HG03575 (cell line): ENCODE measurements around the gene BACE2.
"Not testable (repeated sequence)": the region's sequence is repeated elsewhere in the genome, so short reads cannot be mapped to it uniquely, and the experiment has no call there.

Experiments used
- ATAC-seq: cut with Tn5 transposase; IDR thresholded peaks from one replicate; pipeline ENCODE4 v1.9.1; 2021; ENCODE audit not compliant: unreplicated experiment, insufficient number of reproducible peaks, low FRiP score; ENCODE audit errors: extremely low read depth

BACE2 gene

DNA sequence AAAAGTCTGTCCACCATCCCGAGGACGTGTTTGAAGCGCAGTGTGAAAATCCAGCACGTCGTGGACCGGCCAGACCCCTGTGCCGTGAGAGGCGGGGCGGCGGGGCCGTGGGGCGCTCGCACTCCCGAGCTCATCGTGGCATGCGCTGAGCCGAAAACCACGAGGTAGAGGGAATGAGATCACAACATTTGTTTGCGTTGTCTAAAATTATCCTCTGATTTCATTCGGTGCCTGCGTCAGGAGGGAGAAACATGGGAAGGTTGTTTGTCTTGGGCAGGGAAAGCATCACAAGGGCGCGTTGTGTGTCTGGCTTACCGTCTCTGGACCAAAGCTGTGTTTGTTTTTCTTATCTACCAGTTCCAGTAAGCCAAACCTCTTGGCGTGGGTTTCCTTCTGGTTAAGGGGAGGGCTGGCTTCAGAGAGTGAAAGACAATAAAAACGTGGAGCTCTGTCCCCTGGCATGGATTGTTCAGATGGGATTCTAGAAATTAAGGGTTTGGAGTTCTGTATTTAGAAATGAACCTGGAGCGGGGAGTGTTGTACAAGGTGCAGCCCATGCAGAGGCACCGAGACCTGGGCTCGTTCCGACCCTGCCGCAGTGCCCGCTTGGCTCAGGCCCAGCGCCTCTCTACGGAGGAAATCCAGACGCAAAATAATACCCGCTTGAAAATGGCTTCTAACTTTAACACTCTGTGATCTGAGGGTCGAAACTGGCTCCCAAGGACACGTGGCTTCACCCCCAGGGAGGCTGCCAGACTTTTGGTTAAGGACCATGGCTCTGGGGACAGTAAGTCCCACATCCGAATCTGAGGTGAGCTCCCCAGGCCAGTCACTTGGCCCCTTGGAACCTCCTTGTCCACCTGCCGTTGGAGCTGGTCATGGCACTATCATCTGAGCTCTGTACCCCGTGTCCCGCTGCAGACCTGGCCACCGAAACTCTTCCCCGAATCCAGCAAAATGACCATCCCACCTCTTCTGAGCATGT is 79.9 kb downstream of the BACE2 start:
- ATAC-seq: no peak

DNA sequence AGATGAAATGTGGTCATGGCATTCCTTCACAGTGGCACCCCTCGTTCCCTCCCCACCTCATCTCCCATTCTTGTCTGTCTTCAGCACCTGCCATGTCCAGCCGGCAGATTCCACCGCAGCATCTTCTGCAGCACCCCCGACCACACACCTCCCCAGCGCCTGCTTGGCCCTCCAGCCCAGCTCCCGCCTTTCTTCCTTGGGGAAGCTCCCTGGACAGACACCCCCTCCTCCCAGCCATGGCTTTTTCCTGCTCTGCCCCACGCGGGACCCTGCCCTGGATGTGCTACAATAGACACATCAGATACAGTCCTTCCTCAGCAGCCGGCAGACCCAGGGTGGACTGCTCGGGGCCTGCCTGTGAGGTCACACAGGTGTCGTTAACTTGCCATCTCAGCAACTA is 81.5 kb downstream of the BACE2 start:
- ATAC-seq: no peak

DNA sequence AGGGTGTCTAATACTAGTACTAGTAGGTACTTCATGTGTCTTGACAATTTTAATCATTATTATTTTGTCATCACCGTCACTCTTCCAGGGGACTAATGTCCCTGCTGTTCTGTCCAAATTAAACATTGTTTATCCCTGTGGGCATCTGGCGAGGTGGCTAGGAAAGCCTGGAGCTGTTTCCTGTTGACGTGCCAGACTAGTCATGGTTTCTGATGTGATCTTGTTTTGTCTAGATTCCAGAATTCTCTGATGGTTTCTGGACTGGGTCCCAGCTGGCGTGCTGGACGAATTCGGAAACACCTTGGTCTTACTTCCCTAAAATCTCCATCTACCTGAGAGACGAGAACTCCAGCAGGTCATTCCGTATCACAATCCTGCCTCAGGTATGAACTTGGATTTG is 82.6 kb downstream of the BACE2 start:
- no peak for ATAC-seq

DNA sequence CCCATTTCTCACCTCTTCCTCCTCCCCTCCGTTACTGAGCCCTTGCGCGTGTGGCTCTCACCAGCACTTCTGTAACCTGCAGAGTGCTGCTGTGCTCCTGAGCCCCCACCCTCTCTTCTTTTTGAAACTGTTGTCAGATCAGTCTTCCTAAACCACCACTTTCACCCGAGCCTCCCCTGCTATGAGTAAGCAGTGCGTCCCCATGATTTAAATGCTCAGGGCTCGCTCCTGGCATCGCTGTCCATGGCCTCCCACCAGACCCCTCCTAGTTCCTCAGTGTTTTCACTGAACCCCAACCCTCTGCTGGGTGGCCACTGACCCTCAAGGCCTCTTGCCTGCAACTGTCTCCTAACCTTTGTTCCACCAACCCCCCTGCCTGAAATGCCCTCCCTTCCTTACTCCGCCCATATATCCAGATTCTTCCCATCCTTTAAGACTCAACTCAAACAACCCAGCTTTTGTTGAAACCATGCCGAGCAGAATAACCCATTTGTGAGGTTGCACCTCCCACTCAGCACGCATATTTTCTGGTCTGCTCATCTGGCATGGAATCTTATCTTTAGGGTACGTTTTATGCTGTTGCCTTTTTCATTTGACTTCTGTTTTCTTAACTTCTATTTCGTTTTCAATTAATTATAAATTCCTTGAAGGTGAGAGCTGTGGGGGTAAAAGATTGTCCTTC is 84.1 kb downstream of the BACE2 start:
- no peak for ATAC-seq

DNA sequence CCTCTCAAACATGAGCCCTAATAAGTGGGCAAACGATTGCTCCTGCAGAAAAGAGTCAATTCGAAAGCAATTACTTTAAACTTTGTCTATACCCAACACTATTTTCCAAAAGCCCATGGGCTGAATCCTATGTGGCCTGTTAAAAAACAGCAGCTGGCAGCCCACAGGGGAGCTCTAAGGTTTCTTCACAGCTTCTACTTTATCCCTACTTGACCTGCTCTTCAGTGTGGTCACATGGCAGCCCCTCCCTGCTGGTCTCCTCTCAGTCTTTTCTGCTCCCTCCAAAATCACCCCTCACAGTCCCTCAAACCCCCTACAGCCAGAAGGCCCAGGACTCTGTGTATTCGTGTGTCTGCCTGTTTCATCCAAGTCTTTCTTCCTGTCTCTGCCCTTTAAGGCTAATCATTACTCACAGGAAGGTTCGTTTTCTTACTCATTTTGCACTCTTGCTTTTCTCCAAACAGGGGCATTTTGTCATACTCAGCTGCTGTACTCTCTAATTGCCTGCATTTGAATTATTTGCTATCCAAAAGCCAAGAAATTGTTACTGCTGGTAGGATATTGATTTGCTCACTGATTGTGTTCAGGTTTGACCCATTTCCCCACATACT is 86.2 kb downstream of the BACE2 start:
- no peak for ATAC-seq

DNA sequence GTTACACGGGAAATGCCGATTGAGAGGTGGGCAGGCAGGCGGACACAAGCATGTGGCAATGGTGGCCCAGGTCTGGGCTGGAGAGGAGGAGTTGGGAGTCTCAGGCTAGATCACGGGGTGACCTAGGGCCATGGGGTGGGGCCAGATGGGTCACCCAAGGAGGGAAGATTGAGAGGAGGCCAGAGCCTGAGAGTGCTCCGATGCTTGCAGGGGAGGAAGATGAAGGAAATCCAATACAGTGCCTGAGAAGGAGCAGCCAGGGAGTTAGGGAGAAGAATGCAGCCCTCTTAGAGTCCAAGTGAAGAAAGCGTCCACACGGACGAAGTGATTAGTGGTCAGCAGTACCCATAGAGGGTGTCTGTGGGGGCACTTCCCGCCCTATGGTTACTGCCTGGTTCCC is 87.2 kb downstream of the BACE2 start:
- ATAC-seq: no peak

DNA sequence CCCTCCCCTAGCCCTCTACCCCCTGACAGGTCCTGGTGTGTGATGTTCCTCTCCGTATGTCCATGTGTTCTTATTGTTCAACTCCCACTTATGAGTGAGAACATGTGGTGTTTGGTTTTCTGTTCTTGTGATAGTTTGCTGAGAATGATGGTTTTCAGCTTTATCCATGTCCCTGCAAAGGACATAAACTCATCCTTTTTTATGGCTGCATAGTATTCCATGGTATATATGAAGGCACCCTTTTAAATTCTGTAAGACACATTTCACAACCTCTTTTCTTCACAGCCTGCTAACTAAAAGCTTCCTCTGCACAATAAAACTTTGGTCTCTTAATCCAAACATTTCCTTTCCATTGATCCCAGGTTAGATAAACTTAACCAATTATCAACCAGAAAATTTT is 88.3 kb downstream of the BACE2 start:
- ATAC-seq: not testable (repeated sequence)

DNA sequence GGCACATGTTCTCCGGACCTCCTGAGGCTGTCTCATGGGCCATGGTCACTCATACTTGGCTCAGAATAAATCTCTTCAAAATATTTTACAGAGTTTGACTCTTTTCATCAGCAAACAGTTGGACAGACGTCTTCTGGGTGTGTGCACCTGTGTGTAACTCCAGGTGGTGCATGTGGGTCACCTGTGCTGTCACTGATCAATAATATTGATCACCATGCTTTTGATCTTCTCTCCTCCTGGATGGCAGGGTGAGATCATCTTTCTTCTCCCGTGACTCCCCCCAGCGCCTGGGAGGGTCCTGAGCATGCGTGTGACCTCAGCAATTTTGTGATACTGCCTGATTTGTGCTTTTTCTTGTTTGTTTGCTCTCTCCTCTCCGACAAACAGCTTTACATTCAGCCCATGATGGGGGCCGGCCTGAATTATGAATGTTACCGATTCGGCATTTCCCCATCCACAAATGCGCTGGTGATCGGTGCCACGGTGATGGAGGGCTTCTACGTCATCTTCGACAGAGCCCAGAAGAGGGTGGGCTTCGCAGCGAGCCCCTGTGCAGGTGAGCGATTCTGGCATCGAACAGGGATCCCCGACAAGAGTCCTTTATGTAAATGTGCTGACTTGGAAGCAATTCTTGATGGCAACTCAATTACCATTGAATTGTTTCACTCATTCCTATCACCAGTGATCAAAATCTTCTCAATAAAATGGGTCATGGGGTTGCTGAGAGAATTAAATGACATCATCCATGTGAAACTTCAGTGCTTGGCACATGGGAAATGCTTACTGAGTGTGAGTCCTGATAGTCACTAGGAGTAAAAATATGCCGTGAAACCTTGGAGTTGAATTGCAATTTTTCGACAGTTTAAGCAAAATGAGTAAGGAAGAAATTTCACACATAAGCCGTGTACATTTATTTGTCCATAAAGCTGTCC is 89.1 kb downstream of the BACE2 start:
- ATAC-seq: no peak

DNA sequence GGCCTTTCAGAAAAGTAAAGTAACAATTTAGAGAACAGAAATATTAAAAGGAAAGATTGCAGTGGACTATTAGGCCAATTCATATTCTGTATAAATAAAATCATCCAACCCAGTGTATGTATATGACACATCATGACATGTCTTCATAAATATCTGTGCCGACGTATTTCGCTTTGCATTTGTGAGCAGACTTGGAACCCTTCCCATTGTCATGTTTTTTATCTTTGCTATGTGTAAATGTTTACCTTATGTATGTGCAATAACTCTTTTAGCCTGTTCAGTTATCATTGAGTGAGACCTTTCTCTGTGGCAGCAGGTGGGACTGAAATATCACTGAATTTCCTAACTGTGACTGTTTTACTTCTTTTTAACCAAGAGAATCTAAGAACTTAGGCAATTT is 90.7 kb downstream of the BACE2 start:
- ATAC-seq: no peak

DNA sequence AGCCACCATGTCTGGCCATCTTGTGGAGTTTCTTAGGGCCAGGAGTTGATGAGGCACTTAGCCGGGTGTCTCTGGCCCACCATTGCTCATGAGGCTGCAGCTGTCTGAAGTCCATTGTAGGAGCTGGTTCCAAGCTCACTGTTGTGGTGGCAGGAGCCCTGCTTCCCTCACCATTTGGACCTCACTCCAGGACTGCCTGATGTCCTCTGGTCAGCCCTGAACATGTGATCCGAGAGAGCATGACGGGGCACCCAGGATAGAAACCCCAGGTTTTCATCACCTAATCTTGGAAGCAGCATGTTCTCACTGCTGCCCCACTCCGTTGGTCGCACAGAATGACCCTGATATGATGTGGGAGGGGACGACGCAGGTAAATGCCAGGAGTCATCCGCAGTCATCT is 92.5 kb downstream of the BACE2 start:
- ATAC-seq: no peak

DNA sequence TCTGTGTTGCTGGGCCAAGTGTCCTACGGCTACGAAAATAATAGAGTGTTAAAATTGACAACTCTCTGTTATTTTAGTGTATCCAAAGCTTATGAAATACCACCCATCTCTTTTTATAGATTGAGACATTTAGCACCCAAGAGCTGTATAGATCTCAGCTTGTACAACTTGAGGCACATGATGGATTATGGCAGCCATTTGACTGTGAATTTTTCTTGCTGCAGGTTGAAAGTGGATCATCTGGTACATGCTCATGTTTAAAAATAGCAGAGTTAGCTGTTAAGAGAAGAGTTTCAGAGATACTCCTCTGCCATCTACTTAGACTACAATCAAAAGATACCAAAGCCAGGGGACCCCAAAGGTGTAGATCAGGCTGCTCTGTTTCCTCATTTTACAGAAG is 99.4 kb downstream of the BACE2 start:
- no peak for ATAC-seq

DNA sequence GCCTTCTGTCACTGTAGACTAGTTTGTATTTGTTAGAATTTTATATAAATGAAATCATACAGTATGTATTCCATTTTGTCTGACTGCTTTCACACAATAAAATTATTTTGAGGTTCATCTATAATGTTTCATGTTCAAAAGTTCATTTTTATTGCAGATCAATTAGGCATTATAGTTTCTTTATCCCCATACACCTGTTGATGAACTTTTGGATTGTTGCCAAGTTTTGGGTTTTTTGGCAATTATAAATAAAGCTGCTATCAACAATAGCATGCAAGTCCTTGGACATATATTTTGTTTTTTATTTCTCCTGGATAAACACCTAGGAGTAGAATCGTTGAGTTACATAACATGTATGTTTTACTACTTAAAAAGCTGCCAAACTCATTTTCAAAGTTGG is 101.6 kb downstream of the BACE2 start:
- no peak for ATAC-seq

DNA sequence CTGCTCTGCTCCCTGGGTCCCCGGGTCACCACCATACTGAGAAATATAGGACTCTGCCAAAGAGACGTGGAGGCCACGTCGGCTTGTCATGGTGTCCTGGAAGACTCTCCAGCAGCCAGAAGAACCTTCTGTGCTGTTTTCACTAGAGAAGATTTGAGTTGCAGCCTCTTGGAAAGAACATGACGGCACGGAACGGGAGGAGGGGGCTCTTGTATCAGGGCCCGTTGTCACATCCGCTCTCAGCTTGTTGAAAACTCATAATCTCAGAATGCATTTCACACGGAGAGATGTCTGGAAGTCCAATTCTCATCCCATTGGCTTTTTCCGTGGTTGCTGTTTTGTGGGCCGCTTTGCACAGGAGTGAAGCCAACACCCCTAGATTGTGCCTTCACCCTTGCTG is 109.2 kb downstream of the BACE2 start:
- no peak for ATAC-seq

DNA sequence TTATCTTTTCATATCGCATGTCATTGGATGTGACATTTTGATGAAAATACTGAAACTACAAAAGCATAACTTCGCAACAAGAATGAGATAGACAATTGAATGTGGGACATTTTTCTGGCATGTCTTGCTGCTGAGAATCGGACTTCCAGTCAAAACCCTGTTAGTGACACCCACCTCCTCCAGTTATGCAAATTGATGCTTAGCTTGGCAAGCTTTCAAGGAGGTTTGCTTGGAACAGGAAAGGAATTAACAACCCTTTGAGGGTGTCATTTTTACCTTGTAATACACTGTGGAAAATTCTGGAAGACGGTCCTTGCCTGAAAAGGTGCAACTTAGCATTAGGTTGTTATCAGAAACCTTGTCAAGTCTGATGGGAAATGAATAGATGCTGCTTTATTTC is 109.9 kb downstream of the BACE2 start:
- ATAC-seq: no peak

DNA sequence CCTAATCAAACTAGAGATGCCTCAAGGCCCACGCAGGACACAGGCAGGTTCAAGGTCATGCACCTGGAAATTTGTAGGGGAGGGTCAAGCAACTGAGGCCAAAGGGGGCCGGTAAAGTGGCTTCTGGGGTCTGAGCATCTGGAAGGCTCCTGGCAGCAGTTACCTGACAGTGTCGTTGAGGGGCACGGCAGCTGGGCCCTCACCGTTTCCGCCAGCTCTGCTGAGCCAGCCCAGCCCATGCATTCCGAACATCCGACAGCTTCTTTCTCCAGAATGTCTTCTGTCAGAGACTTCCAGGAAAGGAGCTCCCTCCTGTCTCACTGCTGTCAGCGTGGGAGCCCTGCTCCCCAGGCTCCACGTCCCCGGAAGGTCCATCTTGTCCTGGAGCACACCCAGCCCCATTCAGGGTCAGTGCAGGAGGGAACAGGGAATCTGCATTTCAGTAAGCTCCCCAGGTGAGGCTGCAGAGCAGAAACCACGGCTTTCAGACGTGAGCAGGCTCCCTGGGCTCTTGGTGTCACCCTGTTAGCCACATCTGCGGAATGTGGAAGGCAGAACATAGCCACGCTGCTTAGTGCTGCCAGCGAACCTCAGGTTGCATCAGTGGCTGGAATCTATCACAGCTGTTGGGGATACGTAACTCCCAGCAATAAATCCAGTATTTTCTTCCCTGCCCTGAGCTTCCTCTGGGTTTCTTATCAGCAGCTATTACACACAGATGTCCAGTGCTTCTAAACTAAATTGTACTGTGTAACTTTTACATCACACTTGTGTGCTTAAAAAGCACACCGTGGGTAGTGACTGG is 112.4 kb downstream of the BACE2 start:
- no peak for ATAC-seq

DNA sequence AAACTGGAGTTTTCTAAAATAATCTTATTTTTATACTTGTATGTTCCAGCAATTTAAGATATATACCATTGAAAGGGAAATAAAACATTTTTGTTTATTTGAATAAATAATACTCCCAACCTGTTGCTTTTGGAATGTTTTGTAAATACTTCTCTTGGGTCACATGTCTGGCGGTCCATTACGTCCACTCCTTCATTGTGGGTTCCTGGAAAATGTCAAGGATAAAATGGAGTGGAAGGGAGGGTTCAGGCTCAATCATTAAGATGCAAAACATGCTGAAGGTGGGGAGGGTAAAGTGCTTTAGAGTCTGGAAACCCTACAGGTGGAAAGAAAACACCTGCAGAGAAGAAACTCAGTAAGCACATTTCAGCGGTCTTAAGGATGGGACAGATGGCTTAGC is 114.5 kb downstream of the BACE2 start:
- ATAC-seq: no peak

DNA sequence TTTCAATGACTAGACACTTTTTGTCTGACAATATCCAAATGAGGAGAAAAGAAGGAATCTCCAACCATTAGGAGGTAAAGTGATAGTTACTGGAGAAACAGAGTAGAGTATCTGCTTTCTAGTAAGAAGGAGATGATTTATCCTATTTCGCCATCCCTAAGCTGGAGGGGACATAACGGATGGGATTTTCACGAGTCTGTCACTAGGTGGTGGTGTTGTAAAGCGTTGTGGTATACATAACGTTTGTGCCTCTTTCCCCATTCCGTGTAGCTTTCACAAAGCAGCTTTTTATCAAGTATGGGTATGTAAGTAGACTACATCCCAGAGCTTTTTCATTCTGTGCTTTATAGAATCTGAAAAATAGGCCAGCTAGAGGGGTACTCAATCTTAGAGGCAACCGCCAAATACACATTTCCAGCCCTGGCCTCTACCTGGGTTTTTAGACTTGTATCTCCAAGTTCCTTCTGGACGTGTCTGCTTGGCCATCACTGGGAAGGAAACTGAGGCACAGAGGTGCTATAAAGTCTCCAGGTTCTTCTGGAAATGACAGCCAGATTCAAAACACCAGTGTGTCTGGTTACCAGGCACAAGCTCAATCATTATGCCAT is 115.4 kb downstream of the BACE2 start:
- ATAC-seq: no peak

DNA sequence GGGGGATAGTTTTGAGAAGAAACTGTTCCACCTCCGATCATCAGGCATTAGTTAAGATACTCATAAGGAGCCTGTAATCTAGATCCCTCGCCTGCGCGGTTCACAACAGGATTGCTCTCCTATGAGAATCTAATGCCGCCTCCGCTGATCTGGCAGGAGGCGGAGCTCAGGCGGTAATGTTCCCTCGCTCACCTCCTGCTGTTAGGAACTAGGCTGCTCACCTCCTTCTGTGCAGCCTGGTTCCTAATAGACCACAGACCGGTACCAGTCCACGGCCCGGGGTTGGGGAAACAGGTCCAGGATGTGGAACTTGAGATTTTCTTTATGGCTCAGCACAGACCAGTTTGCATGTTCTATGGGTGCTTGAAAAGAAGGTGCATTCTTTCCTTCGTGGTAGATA is 121.5 kb downstream of the BACE2 start:
- ATAC-seq: no peak
